ENCODE data around the gene CHCHD6. TPM values are rescaled to one million over a fixed set of nuclear protein-coding genes. Genes with fewer than 3 reads are reported as not detected.

Gene CHCHD6
- total RNA-seq, 1 experiment from 2014 or later, result 40.9 TPM

GRCh38 chr3:126937533-126937932 is 233.5 kb downstream of the CHCHD6 start (continued):
- no peak for TF ChIP-seq FOXJ3 (CRISPR knock-in tag; IDR thresholded peaks at IDR 0.05; ENCODE audit: borderline replicate concordance)
- no peak for TF ChIP-seq TEAD1 (CRISPR knock-in tag; IDR thresholded peaks at IDR 0.05)
- TF ChIP-seq CBFB (CRISPR knock-in tag; IDR thresholded peaks at IDR 0.05; ENCODE audit: low read depth), result no peak
- no peak for TF ChIP-seq ZNF263 (CRISPR knock-in tag; IDR thresholded peaks at IDR 0.05; ENCODE audit: low read depth)
- TF ChIP-seq ETV6 (CRISPR knock-in tag; IDR thresholded peaks at IDR 0.05), result no peak

DNA sequence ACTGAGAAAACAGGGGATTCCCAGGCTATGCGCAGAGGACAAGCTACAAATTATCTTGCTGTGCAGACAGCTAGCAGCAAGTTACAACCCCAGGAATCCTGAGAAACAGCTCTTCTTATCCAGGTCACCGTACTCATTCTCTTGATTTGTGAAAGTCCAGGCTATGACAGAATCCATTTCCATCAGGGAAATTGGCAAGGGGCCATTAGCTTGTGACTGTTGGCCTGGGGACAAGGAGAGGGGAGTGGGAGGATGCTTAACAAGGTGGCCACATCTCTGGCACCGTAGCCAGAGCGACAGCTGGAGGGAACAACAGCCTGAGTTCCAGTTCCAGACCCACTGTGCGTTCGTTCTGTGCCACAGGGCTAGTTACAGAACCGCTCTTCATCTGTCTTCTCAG is 233.9 kb downstream of the CHCHD6 start:
- peaks cover 6% of the 10 kb centered on the region for H3K4me1 Mint-ChIP-seq
- no peaks in the 10 kb centered on the region for H3K36me3 Mint-ChIP-seq
- TF ChIP-seq GRHL2 (CRISPR knock-in tag; IDR thresholded peaks at IDR 0.05; ENCODE audit: insufficient replicate concordance, severe bottlenecking) (no peak), CREB1 (CRISPR knock-in tag; IDR thresholded peaks at IDR 0.05) (no peak), NFYB (CRISPR knock-in tag; conservative IDR thresholded peaks at IDR 0.05; ENCODE audit: low read depth) (no peak)
- TF ChIP-seq, protein P1, sequence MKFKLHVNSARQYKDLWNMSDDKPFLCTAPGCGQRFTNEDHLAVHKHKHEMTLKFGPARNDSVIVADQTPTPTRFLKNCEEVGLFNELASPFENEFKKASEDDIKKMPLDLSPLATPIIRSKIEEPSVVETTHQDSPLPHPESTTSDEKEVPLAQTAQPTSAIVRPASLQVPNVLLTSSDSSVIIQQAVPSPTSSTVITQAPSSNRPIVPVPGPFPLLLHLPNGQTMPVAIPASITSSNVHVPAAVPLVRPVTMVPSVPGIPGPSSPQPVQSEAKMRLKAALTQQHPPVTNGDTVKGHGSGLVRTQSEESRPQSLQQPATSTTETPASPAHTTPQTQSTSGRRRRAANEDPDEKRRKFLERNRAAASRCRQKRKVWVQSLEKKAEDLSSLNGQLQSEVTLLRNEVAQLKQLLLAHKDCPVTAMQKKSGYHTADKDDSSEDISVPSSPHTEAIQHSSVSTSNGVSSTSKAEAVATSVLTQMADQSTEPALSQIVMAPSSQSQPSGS (CRISPR knock-in tag; IDR thresholded peaks at IDR 0.05; ENCODE audit: borderline replicate concordance, low read depth), result no peak
- TF ChIP-seq, protein P2, sequence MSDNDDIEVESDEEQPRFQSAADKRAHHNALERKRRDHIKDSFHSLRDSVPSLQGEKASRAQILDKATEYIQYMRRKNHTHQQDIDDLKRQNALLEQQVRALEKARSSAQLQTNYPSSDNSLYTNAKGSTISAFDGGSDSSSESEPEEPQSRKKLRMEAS (CRISPR knock-in tag; IDR thresholded peaks at IDR 0.05), result no peak
- no peak for ATAC-seq
- ChIA-PET POLR2A (no interaction called here), CTCF (interaction anchor here (0.9 to 2.3 kb wide), 6 partner anchors 10 to 258 kb away, joined by 3 to 9 read pairs (median 4); partner anchors contain the start of gene PLXNA1)
- H3K27me3 Mint-ChIP-seq (ENCODE audit: low read depth), result no peaks in the 10 kb centered on the region
- H3K4me3 Mint-ChIP-seq, result no peak overlapping the region
- no peak overlapping the region; the same call in 1 of the 2 replicates for H3K27ac Mint-ChIP-seq
- no peaks in the 10 kb centered on the region for H3K9me3 Mint-ChIP-seq
- DNase-seq (ENCODE audit: low spot score), result no peak

DNA sequence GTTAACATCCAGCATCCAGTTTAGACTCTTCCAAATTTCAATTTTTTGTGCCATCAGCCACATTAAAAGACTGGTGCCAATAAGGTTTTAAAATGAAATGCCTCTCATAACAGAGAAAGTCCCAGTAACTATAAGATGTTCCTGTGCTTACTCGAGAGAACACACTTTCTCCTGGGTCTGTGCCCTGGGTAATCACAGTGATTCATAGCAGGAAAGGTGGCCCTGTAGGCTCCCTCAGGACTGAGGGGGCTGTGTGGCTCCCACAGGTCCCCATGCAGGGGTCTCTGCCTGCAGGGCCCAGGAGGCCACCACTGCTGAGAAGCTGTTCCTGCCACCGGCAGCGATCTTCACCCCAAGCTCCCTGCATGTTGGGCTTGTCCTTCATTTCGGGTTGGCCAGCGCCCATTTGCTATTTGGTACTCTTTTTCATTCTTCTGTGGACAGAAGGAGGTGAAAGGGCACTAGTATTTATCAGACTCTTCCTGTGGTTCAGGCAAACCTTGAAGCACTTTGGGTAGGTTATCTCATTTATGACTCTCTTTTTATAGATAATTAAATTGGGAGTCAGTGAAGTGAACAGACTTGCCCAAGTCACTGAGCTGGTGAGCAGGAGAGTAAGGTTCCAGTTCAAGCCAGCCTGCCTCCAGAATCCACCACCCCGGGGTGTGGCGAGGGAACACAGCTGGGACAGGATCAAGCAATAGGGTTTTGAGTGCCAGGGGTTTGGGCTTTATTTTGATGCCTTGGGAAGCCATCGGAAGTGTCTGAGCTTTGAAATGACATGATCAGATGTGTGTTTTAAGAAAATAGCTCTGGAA is 234.7 kb downstream of the CHCHD6 start:
- ChIA-PET POLR2A (no interaction called here), CTCF (interaction anchor here (0.6 to 2.3 kb wide), 9 partner anchors 9 to 201 kb away, joined by 3 to 9 read pairs (median 3); partner anchors contain the start of gene PLXNA1)
- ATAC-seq (no peak), DNase-seq (ENCODE audit: low spot score) (no peak)
- Mint-ChIP-seq H3K4me1 (peaks cover 6% of the 10 kb centered on the region), H3K9me3 (no peaks in the 10 kb centered on the region), H3K27ac (no peak overlapping the region; the same call in 1 of the 2 replicates), H3K36me3 (no peaks in the 10 kb centered on the region), H3K27me3 (ENCODE audit: low read depth) (no peaks in the 10 kb centered on the region), H3K4me3 (no peak overlapping the region)
- TF ChIP-seq JAZF1 (CRISPR knock-in tag; IDR thresholded peaks at IDR 0.05) (no peak), E2F1 (CRISPR knock-in tag; IDR thresholded peaks at IDR 0.05) (no peak), ETV6 (CRISPR knock-in tag; IDR thresholded peaks at IDR 0.05) (no peak), CDX4 (CRISPR knock-in tag; IDR thresholded peaks at IDR 0.05; ENCODE audit: borderline replicate concordance) (no peak), ZNF512 (CRISPR knock-in tag; IDR thresholded peaks at IDR 0.05; ENCODE audit: borderline replicate concordance) (no peak), EMX1 (CRISPR knock-in tag; IDR thresholded peaks at IDR 0.05) (no peak), NFYB (CRISPR knock-in tag; conservative IDR thresholded peaks at IDR 0.05; ENCODE audit: low read depth) (no peak), SMAD3 (CRISPR knock-in tag; IDR thresholded peaks at IDR 0.05; ENCODE audit: borderline replicate concordance) (no peak), NFATC4 (CRISPR knock-in tag; IDR thresholded peaks at IDR 0.05) (no peak), PRDM15 (CRISPR knock-in tag; IDR thresholded peaks at IDR 0.05) (no peak), ZNF232 (CRISPR knock-in tag; IDR thresholded peaks at IDR 0.05) (no peak), SOX15 (CRISPR knock-in tag; IDR thresholded peaks at IDR 0.05) (no peak)
- TF ChIP-seq, protein P3, sequence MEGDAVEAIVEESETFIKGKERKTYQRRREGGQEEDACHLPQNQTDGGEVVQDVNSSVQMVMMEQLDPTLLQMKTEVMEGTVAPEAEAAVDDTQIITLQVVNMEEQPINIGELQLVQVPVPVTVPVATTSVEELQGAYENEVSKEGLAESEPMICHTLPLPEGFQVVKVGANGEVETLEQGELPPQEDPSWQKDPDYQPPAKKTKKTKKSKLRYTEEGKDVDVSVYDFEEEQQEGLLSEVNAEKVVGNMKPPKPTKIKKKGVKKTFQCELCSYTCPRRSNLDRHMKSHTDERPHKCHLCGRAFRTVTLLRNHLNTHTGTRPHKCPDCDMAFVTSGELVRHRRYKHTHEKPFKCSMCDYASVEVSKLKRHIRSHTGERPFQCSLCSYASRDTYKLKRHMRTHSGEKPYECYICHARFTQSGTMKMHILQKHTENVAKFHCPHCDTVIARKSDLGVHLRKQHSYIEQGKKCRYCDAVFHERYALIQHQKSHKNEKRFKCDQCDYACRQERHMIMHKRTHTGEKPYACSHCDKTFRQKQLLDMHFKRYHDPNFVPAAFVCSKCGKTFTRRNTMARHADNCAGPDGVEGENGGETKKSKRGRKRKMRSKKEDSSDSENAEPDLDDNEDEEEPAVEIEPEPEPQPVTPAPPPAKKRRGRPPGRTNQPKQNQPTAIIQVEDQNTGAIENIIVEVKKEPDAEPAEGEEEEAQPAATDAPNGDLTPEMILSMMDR (IDR thresholded peaks at IDR 0.05), result no peak
- TF ChIP-seq, protein P2 (CRISPR knock-in tag; IDR thresholded peaks at IDR 0.05), result no peak

All from WTC11 (cell line).